Neural cell (in vitro differentiated cells): Measurements from ENCODE around the gene FBXW2.

Experiments
- EP300 ChIP-seq: fragments of 450-650 bp; conservative IDR thresholded peaks from 2 replicates; pipeline ENCODE4 v1.6.1; 2014; ENCODE audit warnings: antibody characterized with exemption, mild to moderate bottlenecking, moderate library complexity; ENCODE audit not compliant: poor library complexity, severe bottlenecking
- EZH2 ChIP-seq: fragments of 200-600, 300-800 bp; shearing (Covaris generic), sonication (generic); IDR thresholded peaks from 2 replicates; pipeline ENCODE4 v1.6.1; 2014; ENCODE audit warnings: antibody characterized with exemption, low read length, borderline replicate concordance, mild to moderate bottlenecking; ENCODE audit not compliant: insufficient read depth, poor library complexity, severe bottlenecking
- MXI1 ChIP-seq: fragments of 450-650 bp; conservative IDR thresholded peaks from 2 replicates; pipeline ENCODE4 v1.6.1; 2014; ENCODE audit warnings: antibody characterized with exemption, mild to moderate bottlenecking; ENCODE audit not compliant: poor library complexity, severe bottlenecking
- POLR2AphosphoS5 ChIP-seq: IDR thresholded peaks from 2 replicates; pipeline ENCODE4 v1.6.1; 2012
- TAF1 ChIP-seq: IDR thresholded peaks from 2 replicates; pipeline ENCODE4 v1.6.1; 2012; ENCODE audit warnings: low read depth
- TF ChIP-seq, protein P1 (sequence below): fragments of 450-650 bp; IDR thresholded peaks from 2 replicates; pipeline ENCODE4 v1.5.1; 2014; ENCODE audit warnings: antibody characterized with exemption, mild to moderate bottlenecking, moderate library complexity; ENCODE audit not compliant: poor library complexity, severe bottlenecking
- TF ChIP-seq, protein P2 (sequence below): IDR thresholded peaks from 2 replicates; pipeline ENCODE4 v1.6.1; 2012; ENCODE audit warnings: borderline replicate concordance

GRCh38 chr9:120710110-120710981 is 82.9 kb downstream of the FBXW2 start:
- no peak for TF ChIP-seq EP300
- TF ChIP-seq POLR2AphosphoS5: no peak
- TF ChIP-seq, protein P1, sequence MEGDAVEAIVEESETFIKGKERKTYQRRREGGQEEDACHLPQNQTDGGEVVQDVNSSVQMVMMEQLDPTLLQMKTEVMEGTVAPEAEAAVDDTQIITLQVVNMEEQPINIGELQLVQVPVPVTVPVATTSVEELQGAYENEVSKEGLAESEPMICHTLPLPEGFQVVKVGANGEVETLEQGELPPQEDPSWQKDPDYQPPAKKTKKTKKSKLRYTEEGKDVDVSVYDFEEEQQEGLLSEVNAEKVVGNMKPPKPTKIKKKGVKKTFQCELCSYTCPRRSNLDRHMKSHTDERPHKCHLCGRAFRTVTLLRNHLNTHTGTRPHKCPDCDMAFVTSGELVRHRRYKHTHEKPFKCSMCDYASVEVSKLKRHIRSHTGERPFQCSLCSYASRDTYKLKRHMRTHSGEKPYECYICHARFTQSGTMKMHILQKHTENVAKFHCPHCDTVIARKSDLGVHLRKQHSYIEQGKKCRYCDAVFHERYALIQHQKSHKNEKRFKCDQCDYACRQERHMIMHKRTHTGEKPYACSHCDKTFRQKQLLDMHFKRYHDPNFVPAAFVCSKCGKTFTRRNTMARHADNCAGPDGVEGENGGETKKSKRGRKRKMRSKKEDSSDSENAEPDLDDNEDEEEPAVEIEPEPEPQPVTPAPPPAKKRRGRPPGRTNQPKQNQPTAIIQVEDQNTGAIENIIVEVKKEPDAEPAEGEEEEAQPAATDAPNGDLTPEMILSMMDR: no peak
- TF ChIP-seq MXI1: no peak
- TF ChIP-seq EZH2: no peak
- TF ChIP-seq TAF1: no peak
- TF ChIP-seq, protein P2, sequence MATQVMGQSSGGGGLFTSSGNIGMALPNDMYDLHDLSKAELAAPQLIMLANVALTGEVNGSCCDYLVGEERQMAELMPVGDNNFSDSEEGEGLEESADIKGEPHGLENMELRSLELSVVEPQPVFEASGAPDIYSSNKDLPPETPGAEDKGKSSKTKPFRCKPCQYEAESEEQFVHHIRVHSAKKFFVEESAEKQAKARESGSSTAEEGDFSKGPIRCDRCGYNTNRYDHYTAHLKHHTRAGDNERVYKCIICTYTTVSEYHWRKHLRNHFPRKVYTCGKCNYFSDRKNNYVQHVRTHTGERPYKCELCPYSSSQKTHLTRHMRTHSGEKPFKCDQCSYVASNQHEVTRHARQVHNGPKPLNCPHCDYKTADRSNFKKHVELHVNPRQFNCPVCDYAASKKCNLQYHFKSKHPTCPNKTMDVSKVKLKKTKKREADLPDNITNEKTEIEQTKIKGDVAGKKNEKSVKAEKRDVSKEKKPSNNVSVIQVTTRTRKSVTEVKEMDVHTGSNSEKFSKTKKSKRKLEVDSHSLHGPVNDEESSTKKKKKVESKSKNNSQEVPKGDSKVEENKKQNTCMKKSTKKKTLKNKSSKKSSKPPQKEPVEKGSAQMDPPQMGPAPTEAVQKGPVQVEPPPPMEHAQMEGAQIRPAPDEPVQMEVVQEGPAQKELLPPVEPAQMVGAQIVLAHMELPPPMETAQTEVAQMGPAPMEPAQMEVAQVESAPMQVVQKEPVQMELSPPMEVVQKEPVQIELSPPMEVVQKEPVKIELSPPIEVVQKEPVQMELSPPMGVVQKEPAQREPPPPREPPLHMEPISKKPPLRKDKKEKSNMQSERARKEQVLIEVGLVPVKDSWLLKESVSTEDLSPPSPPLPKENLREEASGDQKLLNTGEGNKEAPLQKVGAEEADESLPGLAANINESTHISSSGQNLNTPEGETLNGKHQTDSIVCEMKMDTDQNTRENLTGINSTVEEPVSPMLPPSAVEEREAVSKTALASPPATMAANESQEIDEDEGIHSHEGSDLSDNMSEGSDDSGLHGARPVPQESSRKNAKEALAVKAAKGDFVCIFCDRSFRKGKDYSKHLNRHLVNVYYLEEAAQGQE: no peak
